ENCODE measurements around the gene RCC2. TPM values are rescaled to one million over a fixed set of nuclear protein-coding genes. Genes with fewer than 3 reads are reported as not detected.

RCC2 gene
- total and polyA plus RNA-seq, 2 donors from 2014 or later, result 16.1 to 46.8 TPM

- Histone ChIP-seq H3K27me3 (ENCODE audit: control insufficient read depth, insufficient read depth, low read length) (no peaks in the 10 kb centered on the region), H3K27ac (ENCODE audit: low read depth in 2 of 2, low read length in 2 of 2) (no peak overlapping the region), H3K4me1 (ENCODE audit: control insufficient read depth in 2 of 3, insufficient read depth in 2 of 3, low read depth in 1 of 3, low read length in 3 of 3) (no peaks in the 10 kb centered on the region), H3K9ac (ENCODE audit: low read length in 3 of 3) (no peak overlapping the region), H3K9me3 (ENCODE audit: control insufficient read depth in 2 of 3, insufficient read depth in 1 of 3, low read length in 3 of 3) (no peaks in the 10 kb centered on the region), H3K36me3 (ENCODE audit: control insufficient read depth in 2 of 3, insufficient read depth in 3 of 3, low read length in 3 of 3) (peaks cover 0 to 6% (median 4%) of the 10 kb centered on the region in 3 donors), H3K4me3 (ENCODE audit: low read length in 3 of 3) (no peak overlapping the region)
- DNase-seq (no peak), FAIRE-seq (no peak)
- intact Hi-C loops (cut with DNase I), result no loop called here
- no peak for TF ChIP-seq CTCF (IDR thresholded peaks at IDR 0.05; ENCODE audit: borderline replicate concordance, extremely low read depth, insufficient read depth)
Measured at GRCh38 chr1:17404820-17405219, 34.7 kb downstream of the RCC2 start.

GRCh38 chr1:17404034-17404684 lies 35.3 kb downstream of the RCC2 start:
- Histone ChIP-seq H3K4me1 (ENCODE audit: control insufficient read depth in 2 of 3, insufficient read depth in 2 of 3, low read depth in 1 of 3, low read length in 3 of 3) (no peaks in the 10 kb centered on the region), H3K27ac (ENCODE audit: low read depth in 2 of 2, low read length in 2 of 2) (no peak overlapping the region), H3K9me3 (ENCODE audit: control insufficient read depth in 2 of 3, insufficient read depth in 1 of 3, low read length in 3 of 3) (no peaks in the 10 kb centered on the region), H3K36me3 (ENCODE audit: control insufficient read depth in 2 of 3, insufficient read depth in 3 of 3, low read length in 3 of 3) (peaks cover 0 to 3% (median 0%) of the 10 kb centered on the region in 3 donors), H3K27me3 (ENCODE audit: control insufficient read depth, insufficient read depth, low read length) (no peaks in the 10 kb centered on the region), H3K9ac (ENCODE audit: low read length in 3 of 3) (no peak overlapping the region), H3K4me3 (ENCODE audit: low read length in 3 of 3) (no peak overlapping the region)
- no peak for FAIRE-seq
- peak in 3 of 5 donors; percentile 34 to 61 (median 44) for DNase-seq
- no peak for TF ChIP-seq CTCF (IDR thresholded peaks at IDR 0.05; ENCODE audit: borderline replicate concordance, extremely low read depth, insufficient read depth)
- intact Hi-C loops (cut with DNase I), result no loop called here

GRCh38 chr1:17403081-17403480 lies 36.4 kb downstream of the RCC2 start:
- no peak for FAIRE-seq
- intact Hi-C loops (cut with DNase I), result no loop called here

More at GRCh38 chr1:17403081-17403480, 36.4 kb downstream of the RCC2 start:
- no peak for DNase-seq
- H3K27me3 ChIP-seq (ENCODE audit: control insufficient read depth, insufficient read depth, low read length), result no peaks in the 10 kb centered on the region
- no peak for TF ChIP-seq CTCF (IDR thresholded peaks at IDR 0.05; ENCODE audit: borderline replicate concordance, extremely low read depth, insufficient read depth)
- no peaks in the 10 kb centered on the region for H3K9me3 ChIP-seq (ENCODE audit: control insufficient read depth in 2 of 3, insufficient read depth in 1 of 3, low read length in 3 of 3)
- H3K4me3 ChIP-seq (ENCODE audit: low read length in 3 of 3), result no peak overlapping the region
- no peak overlapping the region for H3K27ac ChIP-seq (ENCODE audit: low read depth in 2 of 2, low read length in 2 of 2)
- H3K9ac ChIP-seq (ENCODE audit: low read length in 3 of 3), result no peak overlapping the region
- H3K4me1 ChIP-seq (ENCODE audit: control insufficient read depth in 2 of 3, insufficient read depth in 2 of 3, low read depth in 1 of 3, low read length in 3 of 3), result no peaks in the 10 kb centered on the region
- no peaks in the 10 kb centered on the region for H3K36me3 ChIP-seq (ENCODE audit: control insufficient read depth in 2 of 3, insufficient read depth in 3 of 3, low read length in 3 of 3)

Measured in kidney (tissue), 14 donors.